ENCODE measurements around the gene NBPF12.
A peak's percentile ranks its signal among the peaks of the same experiment; 100 is the strongest.
"Not testable (repeated sequence)": the region's sequence is repeated elsewhere in the genome, so short reads cannot be mapped to it uniquely, and the experiment has no call there.

Gene NBPF12, protein sequence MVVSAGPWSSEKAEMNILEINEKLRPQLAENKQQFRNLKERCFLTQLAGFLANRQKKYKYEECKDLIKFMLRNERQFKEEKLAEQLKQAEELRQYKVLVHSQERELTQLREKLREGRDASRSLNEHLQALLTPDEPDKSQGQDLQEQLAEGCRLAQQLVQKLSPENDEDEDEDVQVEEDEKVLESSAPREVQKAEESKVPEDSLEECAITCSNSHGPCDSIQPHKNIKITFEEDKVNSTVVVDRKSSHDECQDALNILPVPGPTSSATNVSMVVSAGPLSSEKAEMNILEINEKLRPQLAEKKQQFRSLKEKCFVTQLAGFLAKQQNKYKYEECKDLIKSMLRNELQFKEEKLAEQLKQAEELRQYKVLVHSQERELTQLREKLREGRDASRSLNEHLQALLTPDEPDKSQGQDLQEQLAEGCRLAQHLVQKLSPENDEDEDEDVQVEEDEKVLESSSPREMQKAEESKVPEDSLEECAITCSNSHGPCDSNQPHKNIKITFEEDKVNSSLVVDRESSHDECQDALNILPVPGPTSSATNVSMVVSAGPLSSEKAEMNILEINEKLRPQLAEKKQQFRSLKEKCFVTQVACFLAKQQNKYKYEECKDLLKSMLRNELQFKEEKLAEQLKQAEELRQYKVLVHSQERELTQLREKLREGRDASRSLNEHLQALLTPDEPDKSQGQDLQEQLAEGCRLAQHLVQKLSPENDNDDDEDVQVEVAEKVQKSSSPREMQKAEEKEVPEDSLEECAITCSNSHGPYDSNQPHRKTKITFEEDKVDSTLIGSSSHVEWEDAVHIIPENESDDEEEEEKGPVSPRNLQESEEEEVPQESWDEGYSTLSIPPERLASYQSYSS (N-terminal part only)

DNA sequence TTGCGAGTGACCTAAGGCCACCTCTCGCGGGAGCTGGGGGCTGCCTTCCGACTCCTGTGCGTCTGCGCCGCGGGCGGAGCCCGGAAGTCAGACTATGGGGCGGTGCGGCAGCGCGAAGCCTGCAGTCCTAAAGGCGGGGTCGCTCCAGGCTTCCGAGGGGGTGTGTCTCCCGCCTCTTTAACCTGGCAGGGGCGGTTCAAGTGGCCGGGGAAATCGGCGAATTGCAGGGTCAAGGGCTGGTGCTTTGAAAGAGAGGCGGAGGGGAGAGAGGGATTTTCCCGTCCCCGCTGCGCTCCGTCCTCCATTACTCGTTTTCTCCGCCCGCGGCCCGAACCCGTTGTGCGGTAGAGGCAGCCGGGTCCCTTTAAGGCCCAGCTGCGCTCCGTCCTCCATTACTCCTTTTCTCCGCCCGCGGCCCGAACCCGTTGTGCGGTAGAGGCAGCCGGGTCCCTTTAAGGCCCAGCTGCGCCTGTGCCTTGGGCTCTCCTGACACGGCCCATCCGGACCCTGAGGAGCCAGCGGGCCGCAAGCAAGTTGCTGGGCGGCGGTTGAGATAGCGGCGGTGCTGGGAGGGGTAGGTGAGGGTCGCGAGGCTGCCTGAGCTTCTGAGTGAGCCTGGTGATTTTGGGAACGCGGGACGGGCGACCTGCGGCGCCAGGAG lies at the start of gene NBPF12:
NBPF12 (plus strand) TSS at position 83 of the 661 bp plus-strand sequence. CDS start 21,820 bp downstream, outside the sequence.
- peak; percentile 24 for DNase-seq (ENCODE audit: low read depth)

DNA sequence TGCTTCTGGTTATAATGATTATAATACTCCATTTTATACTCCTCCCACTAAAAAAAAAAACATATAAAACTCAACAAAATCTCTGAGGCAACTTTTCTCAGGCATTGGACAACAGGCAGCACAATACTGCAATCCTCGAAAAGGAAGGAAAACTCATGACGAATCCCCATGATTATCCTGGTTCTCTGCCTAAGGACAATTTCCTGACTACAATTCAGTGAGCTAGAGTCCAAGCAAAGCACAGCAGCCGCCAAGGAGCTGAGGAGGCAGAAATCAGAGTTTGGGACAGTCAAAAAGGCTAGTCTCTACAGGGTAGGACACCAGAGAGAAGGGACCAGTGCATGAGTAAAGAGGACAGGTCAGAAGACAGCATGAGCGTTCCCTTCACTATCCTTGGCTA lies 46.8 kb upstream of the NBPF12 start:
- not testable (repeated sequence) for DNase-seq (ENCODE audit: low read depth)

DNA sequence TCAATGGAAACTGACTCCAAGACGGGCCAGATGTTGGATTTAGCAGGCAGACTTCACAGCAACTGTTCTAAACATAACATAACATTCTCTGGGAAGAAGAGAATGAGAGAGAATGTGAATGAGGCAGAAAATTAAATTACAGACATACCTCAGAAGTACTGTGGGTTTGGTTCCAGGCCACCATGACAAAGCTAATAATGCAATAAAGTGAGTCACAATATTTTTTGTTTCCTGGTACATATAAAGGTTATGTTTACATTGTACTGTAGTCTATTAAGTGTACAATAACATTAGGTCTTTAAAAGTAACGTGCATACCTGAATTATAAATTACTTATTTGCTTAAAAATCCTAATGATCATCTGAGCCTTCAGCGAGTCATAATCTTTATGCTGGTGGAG lies 45.8 kb upstream of the NBPF12 start:
- not testable (repeated sequence) for DNase-seq (ENCODE audit: low read depth)

DNA sequence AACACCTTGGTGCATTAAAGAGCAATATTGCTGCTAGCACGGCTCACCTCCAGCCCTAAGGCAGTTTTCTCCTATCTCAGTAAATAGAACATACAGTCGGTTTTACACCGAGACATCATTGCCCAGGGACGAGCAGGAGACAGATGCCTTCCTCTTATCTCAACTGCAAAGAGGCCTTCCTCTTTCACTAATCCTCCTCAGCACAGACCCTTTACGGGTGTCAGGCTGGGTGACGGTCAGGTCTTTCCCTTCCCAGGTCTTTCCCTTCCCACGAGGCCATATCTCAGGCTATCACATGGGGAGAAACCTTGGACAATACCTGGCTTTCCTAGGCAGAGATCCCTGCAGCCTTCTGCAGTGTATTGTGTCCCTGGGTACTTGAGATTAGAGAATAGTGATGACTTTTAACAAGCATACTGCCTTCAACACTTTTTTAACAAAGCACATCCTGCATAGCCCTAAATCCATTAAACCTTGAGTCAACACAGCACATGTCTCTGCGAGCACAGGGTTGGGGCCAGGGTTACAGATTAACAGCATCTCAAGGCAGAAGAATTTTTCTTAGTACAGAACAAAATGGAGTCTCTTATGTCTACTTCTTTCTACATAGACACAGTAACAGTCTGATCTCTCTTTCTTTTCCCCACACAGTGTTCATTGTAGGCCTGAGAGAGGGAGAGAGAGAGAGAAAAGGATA lies 30.4 kb upstream of the NBPF12 start:
- DNase-seq (ENCODE audit: low read depth), result not testable (repeated sequence)

DNA sequence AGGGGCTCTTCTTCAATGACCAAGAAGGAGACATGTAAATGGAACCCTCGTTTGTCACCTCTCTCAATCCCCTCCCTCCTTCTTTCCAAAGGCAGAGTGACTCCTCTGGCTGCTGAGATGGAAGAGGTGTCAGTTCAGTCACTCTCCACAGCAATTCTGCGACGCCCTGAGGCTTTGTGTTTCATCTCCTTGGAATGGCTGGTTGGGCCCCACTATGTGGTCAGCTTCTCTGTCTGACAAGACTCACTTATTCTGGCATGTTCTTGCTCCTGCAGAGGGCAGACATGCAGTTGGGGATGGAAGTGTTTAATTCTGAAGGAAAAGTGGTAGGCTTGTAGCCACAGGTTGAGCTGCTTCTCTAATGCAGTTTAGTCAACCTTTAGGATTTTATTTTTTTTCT lies 25.1 kb upstream of the NBPF12 start:
- peak; percentile 8 for DNase-seq (ENCODE audit: low read depth)

DNA sequence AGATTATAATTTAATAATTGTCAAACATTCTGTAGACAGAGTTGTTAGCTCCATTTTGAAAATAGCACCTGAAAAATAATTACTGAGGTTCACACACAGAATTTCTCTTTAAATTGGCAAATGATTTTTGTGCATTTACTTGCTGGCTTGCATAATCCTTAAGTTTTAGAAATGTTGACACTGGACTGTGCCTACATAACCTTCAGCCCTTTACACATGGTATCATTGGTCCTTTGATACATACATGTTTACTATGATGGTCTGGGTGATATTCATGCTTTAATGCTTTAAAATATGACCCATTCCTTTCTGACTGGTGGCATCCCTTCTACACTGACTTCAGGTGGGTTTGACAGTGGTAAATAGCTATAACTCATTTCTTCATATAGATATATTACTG lies 17.3 kb upstream of the NBPF12 start:
- not testable (repeated sequence) for DNase-seq (ENCODE audit: low read depth)

DNA sequence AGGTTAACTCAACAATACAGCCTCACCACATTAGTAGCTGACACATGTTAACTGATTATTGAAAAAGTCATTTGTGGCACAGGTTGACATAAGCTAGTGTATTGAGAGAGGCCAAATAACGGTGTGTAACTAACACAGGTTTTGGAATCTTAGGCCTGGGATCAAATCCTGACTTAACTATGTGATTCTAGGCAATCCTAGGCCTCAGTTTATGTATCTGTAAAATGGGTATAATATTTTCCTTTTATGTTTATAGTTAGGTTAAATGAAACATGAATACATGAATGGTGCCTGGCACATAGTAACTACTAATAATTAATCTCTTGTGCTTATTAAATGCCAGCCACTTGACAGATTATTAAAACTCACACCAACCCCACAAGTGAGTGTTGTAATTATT lies 15.5 kb upstream of the NBPF12 start:
- not testable (repeated sequence) for DNase-seq (ENCODE audit: low read depth)

DNA sequence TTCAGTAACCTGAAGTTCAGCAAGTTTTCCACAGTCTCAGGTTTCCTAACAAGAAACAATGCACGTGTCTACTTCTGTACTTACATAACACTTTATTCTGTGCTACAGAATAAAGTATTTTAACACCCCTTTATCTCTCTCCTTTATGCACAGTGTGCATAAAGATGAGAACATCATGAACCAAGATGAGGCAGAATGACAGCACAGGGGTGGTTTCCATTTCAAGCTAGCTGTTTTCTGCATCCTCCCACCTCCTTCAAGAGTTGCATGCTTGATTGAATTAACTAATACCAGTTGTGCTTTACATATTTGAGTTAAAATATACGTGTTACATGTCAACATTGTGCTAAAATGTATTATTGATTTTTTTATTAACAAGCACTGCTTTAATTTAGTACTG lies 14.0 kb upstream of the NBPF12 start:
- not testable (repeated sequence) for DNase-seq (ENCODE audit: low read depth)

DNA sequence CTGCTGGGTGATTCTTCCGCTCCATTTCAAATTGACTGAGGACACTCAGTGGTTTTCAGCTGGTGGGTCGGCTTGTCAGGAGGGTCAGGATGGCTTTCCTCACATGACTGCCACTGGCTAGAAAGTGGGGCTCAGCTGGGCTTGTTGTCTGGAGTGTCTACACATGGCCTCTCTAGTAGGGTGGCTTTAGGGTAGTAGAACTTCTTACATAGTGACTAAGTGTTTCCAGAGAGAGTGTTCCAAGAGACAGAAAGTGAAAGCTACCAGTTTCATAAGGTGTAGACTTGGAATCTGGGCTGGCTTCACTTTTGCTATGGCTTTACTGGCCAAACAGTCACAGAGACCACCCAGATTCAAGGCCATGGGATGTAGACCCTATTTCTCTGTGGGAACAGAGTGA lies 11.7 kb upstream of the NBPF12 start:
- DNase-seq (ENCODE audit: low read depth), result not testable (repeated sequence)

DNA sequence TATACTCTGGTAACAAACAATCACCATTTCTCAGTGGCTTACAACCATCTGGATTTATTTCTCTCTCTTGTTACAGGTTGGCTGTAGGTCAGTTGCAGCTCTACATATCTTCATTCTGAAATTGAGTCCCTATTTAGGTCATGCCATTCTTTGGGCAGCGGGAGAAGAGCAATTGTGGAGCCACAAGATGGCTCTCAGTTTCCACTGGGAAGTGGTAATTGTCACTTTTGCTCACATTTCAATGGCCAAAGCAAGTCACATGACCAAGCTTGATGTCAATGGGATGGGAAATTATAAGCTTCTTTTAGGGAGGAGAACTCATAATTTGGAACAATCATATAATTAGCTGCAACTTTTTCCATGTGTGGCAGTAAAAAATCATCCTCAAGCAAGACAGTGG lies 7.9 kb upstream of the NBPF12 start:
- not testable (repeated sequence) for DNase-seq (ENCODE audit: low read depth)

DNA sequence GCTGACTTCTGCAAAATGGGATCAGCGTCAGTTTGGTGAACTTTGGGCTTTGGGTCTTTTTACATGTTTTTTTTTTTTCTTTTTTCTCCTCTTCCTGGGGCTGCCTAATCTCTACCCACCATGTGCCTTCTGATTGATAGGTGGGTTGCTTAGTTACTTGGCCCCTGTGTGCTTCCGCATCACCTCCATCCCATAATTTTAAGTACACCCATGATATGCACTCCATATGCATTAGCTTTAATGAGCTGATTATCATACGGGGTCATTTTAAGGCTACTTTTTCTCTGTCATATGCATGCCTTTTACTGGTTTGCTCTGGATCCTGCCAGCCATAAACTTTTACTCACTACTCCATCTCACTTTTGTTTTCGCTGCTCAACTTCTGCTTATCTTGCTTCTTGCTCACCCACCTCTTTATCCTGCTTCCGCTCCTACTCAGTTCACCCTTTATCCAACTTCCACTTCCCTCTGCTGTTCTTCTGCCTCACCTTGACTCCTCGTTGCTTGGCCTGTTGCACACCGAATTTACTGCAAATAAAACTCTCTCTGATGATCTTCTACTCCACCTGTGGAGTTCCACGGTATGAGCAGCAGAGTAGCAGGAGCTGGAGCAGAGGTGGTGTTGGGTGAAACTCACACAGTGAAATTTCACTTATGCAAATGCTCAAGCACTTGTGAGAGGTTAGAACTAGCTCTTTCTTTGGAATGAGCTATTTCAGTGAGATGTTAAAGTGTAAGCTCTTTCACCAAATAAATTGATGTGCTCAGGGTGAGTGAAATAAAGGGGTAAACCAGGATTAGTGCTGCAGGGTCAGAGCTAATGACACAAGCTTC lies 3.5 kb upstream of the NBPF12 start:
- not testable (repeated sequence) for DNase-seq (ENCODE audit: low read depth)

DNA sequence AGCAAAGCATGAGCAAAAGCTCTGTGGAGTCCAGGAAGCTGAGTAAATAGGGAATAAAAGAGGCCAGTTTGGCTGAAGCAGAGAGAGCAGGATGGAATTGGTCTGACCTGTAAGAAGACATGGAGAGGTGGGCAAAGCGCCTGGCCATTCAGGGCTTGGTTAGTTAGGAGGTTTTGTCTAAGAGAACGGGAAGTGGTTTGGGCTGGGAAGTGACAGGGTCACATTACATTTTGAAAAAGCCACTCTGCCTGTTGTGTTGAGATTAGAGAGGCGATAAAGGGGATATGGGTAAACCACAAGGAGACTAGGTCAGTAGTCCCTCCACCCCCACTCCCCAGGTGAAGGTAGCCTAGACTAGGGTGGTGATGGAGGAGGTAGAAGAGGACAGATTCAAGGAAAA lies 662 bp upstream of the NBPF12 start:
- DNase-seq (ENCODE audit: low read depth), result not testable (repeated sequence)

DNA sequence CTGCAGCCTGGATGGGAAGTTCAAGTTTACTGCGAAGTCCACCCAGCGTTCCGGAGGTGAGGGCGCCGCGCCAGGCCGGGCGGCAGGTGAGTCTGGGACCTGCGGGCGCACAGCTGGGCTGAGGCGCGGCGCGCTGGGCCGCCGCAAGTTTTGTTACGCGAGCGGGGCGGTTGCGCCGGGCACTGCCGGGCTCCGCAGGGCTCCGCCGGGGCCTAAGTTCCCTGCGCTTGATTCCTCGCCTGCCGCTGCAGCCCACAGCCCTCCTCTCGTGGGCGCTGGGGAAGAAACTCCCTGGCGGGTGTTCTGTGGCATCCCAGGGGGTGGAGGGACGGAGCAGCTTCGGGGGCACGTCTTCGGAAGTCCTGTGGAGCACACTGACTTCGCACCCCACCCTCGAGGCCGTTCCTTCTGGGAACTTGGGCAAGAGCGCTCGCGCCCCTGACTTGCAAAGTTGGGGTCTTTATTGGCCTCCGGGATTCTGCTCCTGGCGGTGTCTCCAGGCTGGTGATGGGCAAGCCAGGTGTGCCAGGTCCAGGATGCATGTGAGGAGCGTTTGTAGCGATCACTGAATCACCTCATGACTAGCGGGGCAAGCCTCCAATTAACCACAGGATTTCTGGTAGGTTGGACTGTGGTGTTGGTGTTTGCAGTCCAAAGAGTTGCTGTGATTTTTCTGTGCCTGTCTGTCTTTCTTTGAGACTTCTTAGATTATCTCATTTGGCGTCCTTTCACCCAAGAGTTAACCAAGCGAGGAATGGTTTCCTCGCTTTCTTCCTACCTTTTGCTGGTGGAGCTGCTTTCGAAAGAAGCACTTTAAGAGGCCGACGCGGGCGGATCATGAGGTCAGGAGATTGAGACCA lies 1.0 kb downstream of the NBPF12 start:
- peak; percentile 0 for DNase-seq (ENCODE audit: low read depth)

DNA sequence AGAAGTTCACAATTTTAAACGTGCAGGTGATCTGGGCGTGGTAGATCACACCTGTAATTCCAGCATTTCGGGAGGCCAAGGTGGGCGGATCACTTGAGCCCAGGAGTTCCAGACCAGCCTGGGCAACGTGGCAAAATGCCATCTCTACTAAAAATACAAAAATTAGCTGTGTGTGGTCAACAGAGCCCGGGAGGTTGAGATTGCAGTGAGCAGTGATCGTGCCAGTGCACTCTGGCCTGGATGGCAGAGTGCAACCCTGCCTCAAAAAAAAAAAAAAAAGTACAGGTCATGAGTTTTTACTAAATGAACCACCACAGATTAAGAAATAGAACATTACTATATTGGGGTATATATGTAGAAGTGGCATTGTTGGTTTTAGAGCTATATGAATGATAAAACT lies 2.2 kb downstream of the NBPF12 start:
- DNase-seq (ENCODE audit: low read depth), result not testable (repeated sequence)

DNA sequence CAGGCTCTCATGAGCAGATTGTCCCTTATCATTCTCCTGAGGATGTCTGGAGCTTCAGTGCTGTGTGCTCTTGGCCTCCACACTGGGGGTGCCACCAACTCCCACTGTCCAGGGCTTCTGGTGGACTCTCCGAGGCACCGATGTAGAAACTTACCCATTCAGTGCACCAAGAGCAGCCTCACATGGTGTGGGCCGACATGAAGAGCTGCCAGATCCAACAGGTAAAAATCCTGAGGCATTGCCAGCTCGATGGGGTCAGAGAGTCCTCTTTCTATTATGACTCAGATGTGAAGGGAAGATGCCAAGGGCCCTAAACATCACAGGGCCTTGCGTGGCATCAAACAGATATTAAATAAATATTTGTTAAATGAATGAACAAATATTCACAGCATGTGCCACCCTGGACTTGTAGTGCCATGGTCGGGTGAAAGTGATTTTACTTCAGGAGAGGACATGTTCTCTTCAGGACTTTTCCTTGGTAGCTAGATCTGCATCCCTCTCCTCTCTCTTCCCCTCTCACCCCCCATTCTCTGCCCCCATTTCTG lies 5.3 kb downstream of the NBPF12 start:
- not testable (repeated sequence) for DNase-seq (ENCODE audit: low read depth)

DNA sequence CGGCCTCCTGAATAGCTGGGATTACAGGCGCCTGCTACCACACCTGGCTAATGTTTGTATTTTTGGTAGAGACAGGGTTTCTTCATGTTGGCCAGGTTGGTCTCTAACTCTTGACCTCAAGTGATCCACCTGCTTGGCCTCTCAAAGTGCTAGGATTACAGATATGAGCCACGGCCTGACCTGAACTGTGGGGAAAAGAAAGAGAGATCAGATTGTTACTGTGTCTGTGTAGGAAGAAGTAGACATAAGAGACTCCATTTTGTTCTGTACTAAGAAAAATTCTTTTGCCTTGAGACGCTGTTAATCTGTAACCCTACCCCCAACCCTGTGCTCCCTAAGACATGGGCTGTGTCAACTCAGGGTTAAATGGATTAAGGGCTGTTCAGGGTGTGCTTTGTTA lies 10.0 kb downstream of the NBPF12 start:
- not testable (repeated sequence) for DNase-seq (ENCODE audit: low read depth)

DNA sequence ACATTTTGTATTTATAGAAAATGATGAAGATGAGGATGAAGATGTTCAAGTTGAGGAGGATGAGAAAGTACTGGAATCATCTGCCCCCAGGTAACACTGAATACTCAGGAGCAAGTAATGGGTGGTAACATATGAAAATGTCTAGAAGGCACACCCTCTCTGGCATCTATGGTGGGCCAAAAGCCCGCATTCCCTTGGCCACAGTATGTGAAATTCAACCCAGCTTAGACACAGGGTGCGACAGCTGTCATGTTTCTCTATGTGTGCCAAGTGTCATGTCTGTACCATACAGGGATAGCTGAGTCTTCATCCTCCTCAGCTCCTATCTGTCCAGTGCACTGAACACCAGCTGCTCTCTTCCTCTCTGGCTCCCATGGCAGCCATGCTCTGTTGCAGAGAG lies 26.2 kb downstream of the NBPF12 start:
- DNase-seq (ENCODE audit: low read depth), result not testable (repeated sequence)

DNA sequence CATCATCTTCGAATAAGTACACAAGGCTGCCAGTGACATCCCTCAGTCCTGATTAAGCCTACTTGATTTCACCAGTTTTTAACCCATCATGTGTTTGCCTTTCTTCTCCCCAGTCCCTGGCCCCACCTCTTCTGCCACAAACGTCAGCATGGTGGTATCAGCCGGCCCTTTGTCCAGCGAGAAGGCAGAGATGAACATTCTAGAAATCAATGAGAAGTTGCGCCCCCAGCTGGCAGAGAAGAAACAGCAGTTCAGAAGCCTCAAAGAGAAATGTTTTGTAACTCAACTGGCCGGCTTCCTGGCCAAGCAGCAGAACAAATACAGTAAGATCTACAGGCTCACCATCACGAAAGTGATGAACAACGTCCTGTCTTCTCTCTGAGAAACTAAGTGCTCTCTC lies 28.2 kb downstream of the NBPF12 start:
- not testable (repeated sequence) for DNase-seq (ENCODE audit: low read depth)

DNA sequence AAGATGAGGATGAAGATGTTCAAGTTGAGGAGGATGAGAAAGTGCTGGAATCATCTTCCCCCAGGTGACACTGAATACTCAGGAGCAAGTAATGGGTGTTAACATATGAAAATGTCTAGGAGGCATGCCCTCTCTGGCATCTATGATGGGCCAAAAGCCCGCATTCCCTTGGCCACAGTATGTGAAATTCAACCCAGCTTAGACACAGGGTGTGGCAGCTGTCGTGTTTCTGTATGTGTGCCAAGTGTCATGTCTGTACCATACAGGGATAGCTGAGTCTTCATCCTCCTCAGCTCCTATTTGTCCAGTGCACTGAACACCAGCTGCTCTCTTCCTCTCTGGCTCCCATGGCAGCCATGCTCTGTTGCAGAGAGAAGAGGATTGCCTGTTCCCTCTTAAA lies 32.5 kb downstream of the NBPF12 start:
- not testable (repeated sequence) for DNase-seq (ENCODE audit: low read depth)

DNA sequence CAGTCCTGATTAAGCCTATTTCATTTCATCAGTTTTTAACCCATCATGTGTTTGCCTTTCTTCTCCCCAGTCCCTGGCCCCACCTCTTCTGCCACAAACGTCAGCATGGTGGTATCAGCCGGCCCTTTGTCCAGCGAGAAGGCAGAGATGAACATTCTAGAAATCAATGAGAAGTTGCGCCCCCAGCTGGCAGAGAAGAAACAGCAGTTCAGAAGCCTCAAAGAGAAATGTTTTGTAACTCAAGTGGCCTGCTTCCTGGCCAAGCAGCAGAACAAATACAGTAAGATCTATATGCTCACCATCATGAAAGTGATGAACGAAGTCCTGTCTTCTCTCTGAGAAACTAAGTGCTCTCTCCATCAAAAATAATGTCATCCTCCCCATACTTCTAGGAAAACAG lies 34.6 kb downstream of the NBPF12 start:
- DNase-seq (ENCODE audit: low read depth), result not testable (repeated sequence)
